Measurements from ENCODE around the gene KCNE4. TPM values are rescaled to one million over a fixed set of nuclear protein-coding genes. Genes with fewer than 3 reads are reported as not detected.

KCNE4 gene
- total RNA-seq, 1 donor from 2014 or later = 3.2 TPM

DNA sequence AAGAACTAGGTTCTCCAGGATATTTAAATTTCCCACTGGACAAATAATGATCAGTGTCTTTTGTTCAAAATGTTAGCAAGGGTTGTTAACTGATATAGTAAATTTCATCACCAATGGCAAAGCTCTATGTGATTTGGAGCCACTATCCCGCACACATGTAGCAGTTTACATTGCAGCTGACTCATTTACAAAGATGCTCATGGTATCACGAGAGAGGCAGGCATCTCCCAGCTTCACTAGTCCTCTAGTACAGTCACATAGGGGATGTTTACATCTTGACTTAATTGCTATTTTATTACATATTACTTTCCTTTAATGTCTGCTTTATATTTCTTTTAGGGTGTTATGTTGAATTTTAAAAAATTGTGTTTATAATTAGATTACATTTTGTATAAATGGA lies 30.7 kb downstream of the KCNE4 start:
- no peak for TF ChIP-seq CTCF (conservative IDR thresholded peaks at IDR 0.05)
- DNase-seq (ENCODE audit: extremely low spot score, unreplicated experiment) = no peak
- Mint-ChIP-seq H3K4me1 (ENCODE audit: unreplicated experiment) (no peaks in the 10 kb centered on the region), H3K27ac (no peak overlapping the region), H3K9me3 (no peaks in the 10 kb centered on the region), H3K4me3 (no peak overlapping the region), H3K27me3 (no peaks in the 10 kb centered on the region), H3K36me3 (no peaks in the 10 kb centered on the region)

DNA sequence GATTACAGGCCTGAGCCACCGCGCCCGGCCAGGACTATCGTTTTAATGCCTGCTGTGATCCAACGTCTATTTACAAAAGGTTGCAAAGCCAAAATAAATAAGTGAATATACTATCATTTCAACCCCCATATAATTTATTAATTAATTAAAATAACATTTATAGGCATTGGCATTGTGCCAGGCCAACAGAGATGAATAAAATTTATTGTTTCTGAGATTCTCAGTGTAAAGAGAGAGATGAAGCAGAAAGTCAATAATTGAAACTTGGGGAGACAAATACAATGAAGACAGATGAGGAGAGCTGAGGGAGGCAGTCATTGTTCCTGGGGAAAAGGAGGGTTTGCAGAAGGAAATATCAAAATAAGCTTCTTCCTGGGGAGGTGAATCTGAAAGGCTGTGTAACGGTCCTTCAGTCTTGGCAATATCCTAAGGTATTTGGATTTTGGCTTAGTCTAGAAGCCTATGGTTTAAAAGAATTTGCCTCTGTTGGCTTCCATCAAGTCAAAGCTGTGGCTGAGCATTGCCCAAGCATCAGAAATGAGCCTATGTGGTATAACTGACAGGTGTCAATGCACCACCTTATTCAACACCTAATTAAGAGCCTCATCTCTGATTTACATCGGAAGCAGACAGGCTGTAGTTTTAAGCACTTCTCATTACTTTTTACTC lies 31.5 kb downstream of the KCNE4 start:
- no peaks in the 10 kb centered on the region for H3K4me1 Mint-ChIP-seq (ENCODE audit: unreplicated experiment)
- H3K36me3 Mint-ChIP-seq = no peaks in the 10 kb centered on the region
- no peak overlapping the region for H3K4me3 Mint-ChIP-seq
- H3K27ac Mint-ChIP-seq = no peak overlapping the region
- DNase-seq (ENCODE audit: extremely low spot score, unreplicated experiment) = no peak
- no peaks in the 10 kb centered on the region for H3K27me3 Mint-ChIP-seq
- no peaks in the 10 kb centered on the region for H3K9me3 Mint-ChIP-seq
- no peak for TF ChIP-seq CTCF (conservative IDR thresholded peaks at IDR 0.05)

DNA sequence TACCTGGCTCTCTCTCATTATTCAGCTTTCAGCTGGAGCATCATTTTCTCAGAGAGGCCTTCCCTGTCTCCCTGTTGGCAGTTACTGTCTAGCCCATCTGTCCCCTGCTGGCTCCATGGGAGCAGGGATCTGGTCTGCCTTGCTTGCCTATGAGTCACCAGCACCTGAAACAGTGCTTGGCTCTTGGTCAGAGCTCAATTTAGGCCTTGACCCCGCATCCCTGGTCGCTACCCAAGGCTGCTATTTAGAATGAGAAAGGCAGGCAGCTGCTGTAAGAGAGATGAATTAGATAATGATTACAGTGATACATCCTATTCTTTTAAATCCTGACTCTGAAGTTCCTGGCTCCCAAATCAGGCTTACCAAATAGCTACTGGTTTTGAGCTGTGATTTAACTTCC lies 32.9 kb downstream of the KCNE4 start:
- no peak for DNase-seq (ENCODE audit: extremely low spot score, unreplicated experiment)
- Mint-ChIP-seq H3K4me1 (ENCODE audit: unreplicated experiment) (peaks cover 5% of the 10 kb centered on the region), H3K27me3 (no peaks in the 10 kb centered on the region), H3K9me3 (no peaks in the 10 kb centered on the region), H3K4me3 (no peak overlapping the region), H3K27ac (no peak overlapping the region), H3K36me3 (no peaks in the 10 kb centered on the region)
- no peak for TF ChIP-seq CTCF (conservative IDR thresholded peaks at IDR 0.05)

DNA sequence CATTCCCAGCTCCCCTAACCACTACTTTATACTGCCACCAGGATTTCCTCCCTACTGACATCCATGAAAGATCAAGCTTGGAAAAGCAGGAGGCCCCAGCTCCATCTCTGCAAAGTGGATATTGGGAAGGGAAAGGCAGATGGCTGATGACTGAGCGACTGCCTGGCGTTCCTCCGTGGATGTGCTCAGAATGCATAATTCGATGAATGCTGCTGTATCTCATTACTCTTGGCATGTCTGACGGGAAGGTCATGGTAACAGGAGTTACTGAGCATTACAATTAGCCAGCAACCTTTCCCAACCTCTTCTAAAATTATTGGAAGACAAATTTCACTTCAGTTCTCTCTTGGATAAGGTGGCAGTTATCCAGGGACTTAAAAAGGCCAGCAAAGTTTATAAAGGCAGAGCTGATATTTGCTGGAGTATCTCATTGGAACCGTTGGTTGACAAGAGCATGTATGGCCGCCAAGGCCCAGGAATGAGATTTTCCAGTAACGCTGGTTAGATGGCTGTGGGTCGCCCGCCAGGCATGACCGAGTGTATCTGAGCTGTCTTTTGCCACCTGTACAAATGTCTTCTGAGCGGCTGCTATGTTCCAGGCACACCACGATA lies 34.5 kb downstream of the KCNE4 start:
- Mint-ChIP-seq H3K4me3 (no peak overlapping the region), H3K27ac (no peak overlapping the region), H3K9me3 (no peaks in the 10 kb centered on the region), H3K36me3 (no peaks in the 10 kb centered on the region), H3K4me1 (ENCODE audit: unreplicated experiment) (peaks cover 14% of the 10 kb centered on the region), H3K27me3 (no peaks in the 10 kb centered on the region)
- no peak for TF ChIP-seq CTCF (conservative IDR thresholded peaks at IDR 0.05)
- DNase-seq (ENCODE audit: extremely low spot score, unreplicated experiment) = no peak

GRCh38 chr2:223087466-223087865 lies 35.5 kb downstream of the KCNE4 start:
- TF ChIP-seq CTCF (conservative IDR thresholded peaks at IDR 0.05) = no peak
- peaks cover 4% of the 10 kb centered on the region for H3K9me3 Mint-ChIP-seq
- no peak overlapping the region for H3K4me3 Mint-ChIP-seq
- no peak for DNase-seq (ENCODE audit: extremely low spot score, unreplicated experiment)
- no peaks in the 10 kb centered on the region for H3K36me3 Mint-ChIP-seq
- peaks cover 23% of the 10 kb centered on the region for H3K4me1 Mint-ChIP-seq (ENCODE audit: unreplicated experiment)
- peaks cover 3% of the 10 kb centered on the region for H3K27me3 Mint-ChIP-seq
- H3K27ac Mint-ChIP-seq = no peak overlapping the region
